ENCODE measurements around the gene DHRS1.

GRCh38 chr14:24259282-24260025, 40.1 kb downstream of the DHRS1 start:
- no peak for TF ChIP-seq CTCF (conservative IDR thresholded peaks at IDR 0.05; ENCODE audit: low read depth in 2 of 2)
- TF ChIP-seq ZNF114 (CRISPR knock-in tag; IDR thresholded peaks at IDR 0.05) = no peak
- no peak for TF ChIP-seq EZH2phosphoT487 (IDR thresholded peaks at IDR 0.05; ENCODE audit: unreplicated experiment)
- no peak for TF ChIP-seq ZNF331 (CRISPR knock-in tag; IDR thresholded peaks at IDR 0.05; ENCODE audit: low read depth)
- no peak for TF ChIP-seq REST (IDR thresholded peaks at IDR 0.05; ENCODE audit: unreplicated experiment)
- TF ChIP-seq EZH2 (IDR thresholded peaks at IDR 0.05; ENCODE audit: low read depth, unreplicated experiment) = no peak
- no peak for TF ChIP-seq POLR2AphosphoS5 (IDR thresholded peaks at IDR 0.05; ENCODE audit: low read depth)
- no peak for TF ChIP-seq CREB1 (CRISPR knock-in tag; IDR thresholded peaks at IDR 0.05; ENCODE audit: low read depth)

All from GM23338 (cell line).